Rectal smooth muscle tissue (tissue), 1 donor: ENCODE results near the gene SV2C.

Experiments
- H3K27ac ChIP-seq: one replicate; pipeline ENCODE4 v1.7.0; 2013; ENCODE audit warnings: low read depth, low read length, inconsistent platforms
- H3K27me3 ChIP-seq: one replicate; pipeline ENCODE4 v1.7.0; 2013; ENCODE audit warnings: low read length; ENCODE audit not compliant: control insufficient read depth, insufficient read depth
- H3K36me3 ChIP-seq: one replicate; pipeline ENCODE4 v1.7.0; 2013; ENCODE audit warnings: low read length; ENCODE audit not compliant: control insufficient read depth, insufficient read depth
- H3K4me1 ChIP-seq: one replicate; pipeline ENCODE4 v1.7.0; 2013; ENCODE audit warnings: low read length; ENCODE audit not compliant: control insufficient read depth, insufficient read depth
- H3K4me3 ChIP-seq: one replicate; pipeline ENCODE4 v1.7.0; 2013; ENCODE audit warnings: low read length
- H3K9ac ChIP-seq: one replicate; pipeline ENCODE4 v1.7.0; 2013; ENCODE audit warnings: low read length

SV2C gene

GRCh38 chr5:76252437-76252836 lies 169.3 kb downstream of the SV2C start:
- Histone ChIP-seq H3K36me3 (no peaks in the 10 kb centered on the region), H3K27me3 (no peaks in the 10 kb centered on the region), H3K9ac (no peak overlapping the region), H3K4me1 (no peaks in the 10 kb centered on the region), H3K27ac (no peak overlapping the region), H3K4me3 (no peak overlapping the region)

- Histone ChIP-seq H3K27ac (no peak overlapping the region), H3K9ac (no peak overlapping the region), H3K27me3 (no peaks in the 10 kb centered on the region), H3K4me3 (no peak overlapping the region), H3K4me1 (no peaks in the 10 kb centered on the region), H3K36me3 (no peaks in the 10 kb centered on the region)
Measured at GRCh38 chr5:76256116-76256889, 173.1 kb downstream of the SV2C start.

- no peak overlapping the region for H3K9ac ChIP-seq
- H3K4me3 ChIP-seq, result no peak overlapping the region
- no peaks in the 10 kb centered on the region for H3K4me1 ChIP-seq
- no peaks in the 10 kb centered on the region for H3K27me3 ChIP-seq
- H3K36me3 ChIP-seq, result no peaks in the 10 kb centered on the region
- H3K27ac ChIP-seq, result no peak overlapping the region
Measured at GRCh38 chr5:76257225-76257833, 174.1 kb downstream of the SV2C start.

GRCh38 chr5:76257897-76258296 lies 174.7 kb downstream of the SV2C start:
- Histone ChIP-seq H3K36me3 (no peaks in the 10 kb centered on the region), H3K4me3 (no peak overlapping the region), H3K4me1 (no peaks in the 10 kb centered on the region), H3K9ac (no peak overlapping the region), H3K27ac (no peak overlapping the region), H3K27me3 (no peaks in the 10 kb centered on the region)

GRCh38 chr5:76264681-76265080 lies 181.5 kb downstream of the SV2C start:
- Histone ChIP-seq H3K27me3 (no peaks in the 10 kb centered on the region), H3K9ac (no peak overlapping the region), H3K36me3 (no peaks in the 10 kb centered on the region), H3K27ac (no peak overlapping the region), H3K4me3 (no peak overlapping the region), H3K4me1 (no peaks in the 10 kb centered on the region)

- Histone ChIP-seq H3K27ac (no peak overlapping the region), H3K4me3 (no peak overlapping the region), H3K36me3 (no peaks in the 10 kb centered on the region), H3K9ac (no peak overlapping the region), H3K4me1 (no peaks in the 10 kb centered on the region), H3K27me3 (no peaks in the 10 kb centered on the region)
Measured at GRCh38 chr5:76269259-76269931, 186.2 kb downstream of the SV2C start.

- no peaks in the 10 kb centered on the region for H3K27me3 ChIP-seq
- no peak overlapping the region for H3K9ac ChIP-seq
- H3K36me3 ChIP-seq, result no peaks in the 10 kb centered on the region
- H3K4me1 ChIP-seq, result no peaks in the 10 kb centered on the region
- H3K4me3 ChIP-seq, result no peak overlapping the region
- no peak overlapping the region for H3K27ac ChIP-seq
Measured at GRCh38 chr5:76269932-76270610, 186.9 kb downstream of the SV2C start.

GRCh38 chr5:76271836-76272235 lies 188.7 kb downstream of the SV2C start:
- no peaks in the 10 kb centered on the region for H3K4me1 ChIP-seq
- no peak overlapping the region for H3K4me3 ChIP-seq
- H3K36me3 ChIP-seq, result no peaks in the 10 kb centered on the region
- no peak overlapping the region for H3K27ac ChIP-seq
- H3K27me3 ChIP-seq, result no peaks in the 10 kb centered on the region
- no peak overlapping the region for H3K9ac ChIP-seq

- Histone ChIP-seq H3K4me1 (no peaks in the 10 kb centered on the region), H3K27me3 (no peaks in the 10 kb centered on the region), H3K4me3 (no peak overlapping the region), H3K36me3 (no peaks in the 10 kb centered on the region), H3K9ac (no peak overlapping the region), H3K27ac (no peak overlapping the region)
Measured at GRCh38 chr5:76273206-76273885, 190.2 kb downstream of the SV2C start.

GRCh38 chr5:76274571-76274970 lies 191.4 kb downstream of the SV2C start:
- no peak overlapping the region for H3K4me3 ChIP-seq
- no peak overlapping the region for H3K27ac ChIP-seq
- H3K4me1 ChIP-seq, result no peaks in the 10 kb centered on the region
- no peak overlapping the region for H3K9ac ChIP-seq
- H3K27me3 ChIP-seq, result no peaks in the 10 kb centered on the region
- H3K36me3 ChIP-seq, result no peaks in the 10 kb centered on the region

- no peak overlapping the region for H3K4me3 ChIP-seq
- H3K4me1 ChIP-seq, result no peaks in the 10 kb centered on the region
- H3K36me3 ChIP-seq, result no peaks in the 10 kb centered on the region
- no peak overlapping the region for H3K9ac ChIP-seq
- H3K27ac ChIP-seq, result no peak overlapping the region
- no peaks in the 10 kb centered on the region for H3K27me3 ChIP-seq
Measured at GRCh38 chr5:76277736-76278135, 194.6 kb downstream of the SV2C start.

- no peak overlapping the region for H3K27ac ChIP-seq
- no peaks in the 10 kb centered on the region for H3K4me1 ChIP-seq
- H3K27me3 ChIP-seq, result no peaks in the 10 kb centered on the region
- H3K9ac ChIP-seq, result no peak overlapping the region
- no peak overlapping the region for H3K4me3 ChIP-seq
- H3K36me3 ChIP-seq, result no peaks in the 10 kb centered on the region
Measured at GRCh38 chr5:76278261-76278789, 195.1 kb downstream of the SV2C start.
